Left lung (tissue), 10 donors: ENCODE results near the gene RABGAP1L. TPM values are rescaled to one million over a fixed set of nuclear protein-coding genes. Genes with fewer than 3 reads are reported as not detected.

Source experiments
- ATAC-seq: fragments of 200-7000 bp; cut with Tn5 transposase; one replicate; pipeline ENCODE4 v1.9.1; 2020; ENCODE audit warnings: moderate library complexity
- DNase-seq, 4 donors: peaks; one replicate each; pipeline ENCODE4 v3.0.0-alpha.2; 2013 to 2020
- H3K27ac ChIP-seq, 2 donors: fragments of 200-600 bp; sonication (generic) in 1 of 2; one replicate each; pipeline versions ENCODE4 v1.5.0 to v1.8.0; 2020 to 2021
- H3K27me3 ChIP-seq, 2 donors: fragments of 200-600 bp; sonication (generic) in 1 of 2; one replicate each; pipeline versions ENCODE4 v1.5.0 to v1.8.0; 2020 to 2021
- H3K36me3 ChIP-seq, 2 donors: fragments of 200-600 bp; sonication (generic) in 1 of 2; one replicate each; pipeline versions ENCODE4 v1.5.0 to v1.8.0; 2020 to 2021
- H3K4me1 ChIP-seq, 2 donors: fragments of 200-600 bp; one replicate each; pipeline ENCODE4 v1.8.0; 2021
- H3K4me3 ChIP-seq, 2 donors: fragments of 200-600 bp; sonication (generic) in 1 of 2; one replicate each; pipeline versions ENCODE4 v1.5.0 to v1.8.0; 2020 to 2021; ENCODE audit warnings: mild to moderate bottlenecking in 1 of 2
- H3K9me3 ChIP-seq, 2 donors: fragments of 200-600 bp; sonication (generic) in 1 of 2; one replicate each; pipeline versions ENCODE4 v1.5.0 to v1.8.0; 2020 to 2021
- CTCF ChIP-seq, 2 donors: fragments of 200-600 bp; sonication (generic) in 1 of 2; IDR thresholded peaks; one replicate each; pipeline versions ENCODE4 v1.5.0 to v1.8.0; 2021; ENCODE audit warnings: antibody characterized with exemption in 2 of 2
- intact Hi-C, 2 donors: fragments of 100-400 bp; cut with DNase I; formaldehyde crosslinking; loops; one replicate each; pipeline versions ENCODE4 v1.11.2 to v1.14.2; 2022
- polyA plus RNA-seq, 6 donors: library from polyadenylated mRNA; unstranded; fragments of 120-200 nt; gene quantifications; one replicate each; pipeline ENCODE4 v1.2.1, GENCODE V29; 2013; ENCODE audit not compliant: insufficient read length in 6 of 6
- total RNA-seq, 2 donors: library from RNA; stranded (reverse); fragmentation: NEBNext Ultra II Directional; extraction: Animal tissue kit (Norgen Biotek cat#: 25700); gene quantifications; one replicate each; pipeline ENCODE4 v1.2.1, GENCODE V29; 2021
- donor health status: DM: no; HTN: yes; CAD: no.
- donor health status: DM: no; HTN: no; CAD: no.

Gene RABGAP1L
- total and polyA plus RNA-seq, 8 donors, result 40.3 to 67.3 (median 51.4) TPM

GRCh38 chr1:174800876-174801275 lies 641.6 kb downstream of the RABGAP1L start:
- Histone ChIP-seq H3K4me1 (peaks cover 0 to 21% of the 10 kb centered on the region in 2 donors), H3K9me3 (no peaks in the 10 kb centered on the region), H3K27me3 (no peaks in the 10 kb centered on the region), H3K4me3 (peak overlapping the region in 1 of 2 donors; percentile 42), H3K27ac (no peak overlapping the region), H3K36me3 (no peaks in the 10 kb centered on the region)
- intact Hi-C loops, result no loop called here
- ATAC-seq (no peak), DNase-seq (peak in 2 of 4 donors; percentile 10 to 13)
- TF ChIP-seq CTCF (IDR thresholded peaks at IDR 0.05), result no peak

- Histone ChIP-seq H3K36me3 (no peaks in the 10 kb centered on the region), H3K27ac (no peak overlapping the region), H3K27me3 (no peaks in the 10 kb centered on the region), H3K9me3 (no peaks in the 10 kb centered on the region), H3K4me3 (no peak overlapping the region), H3K4me1 (no peaks in the 10 kb centered on the region)
- ATAC-seq (no peak), DNase-seq (no peak)
- TF ChIP-seq CTCF (IDR thresholded peaks at IDR 0.05), result no peak
- intact Hi-C loops, result no loop called here
Measured at GRCh38 chr1:174809755-174810280, 650.5 kb downstream of the RABGAP1L start.

- H3K36me3 ChIP-seq, result no peaks in the 10 kb centered on the region
- H3K4me1 ChIP-seq, result peaks cover 0 to 8% of the 10 kb centered on the region in 2 donors
- no peak overlapping the region for H3K27ac ChIP-seq
- ATAC-seq, result no peak
- H3K4me3 ChIP-seq, result no peak overlapping the region
- no peaks in the 10 kb centered on the region for H3K27me3 ChIP-seq
- intact Hi-C loops, result no loop called here
- no peaks in the 10 kb centered on the region for H3K9me3 ChIP-seq
- no peak for TF ChIP-seq CTCF (IDR thresholded peaks at IDR 0.05)
- peak in 1 of 4 donors; percentile 9 for DNase-seq
Measured at GRCh38 chr1:174812016-174812415, 652.7 kb downstream of the RABGAP1L start.

GRCh38 chr1:174812656-174813055 lies 653.3 kb downstream of the RABGAP1L start:
- Histone ChIP-seq H3K27me3 (no peaks in the 10 kb centered on the region), H3K36me3 (no peaks in the 10 kb centered on the region), H3K9me3 (no peaks in the 10 kb centered on the region), H3K27ac (no peak overlapping the region), H3K4me1 (peaks cover 0 to 8% of the 10 kb centered on the region in 2 donors), H3K4me3 (no peak overlapping the region)
- ATAC-seq, result no peak
- no peak for TF ChIP-seq CTCF (IDR thresholded peaks at IDR 0.05)
- DNase-seq, result no peak
- intact Hi-C loops, result no loop called here

- Histone ChIP-seq H3K27ac (no peak overlapping the region), H3K9me3 (no peaks in the 10 kb centered on the region), H3K4me3 (no peak overlapping the region), H3K4me1 (peaks cover 0 to 8% of the 10 kb centered on the region in 2 donors), H3K27me3 (no peaks in the 10 kb centered on the region), H3K36me3 (no peaks in the 10 kb centered on the region)
- DNase-seq (no peak), ATAC-seq (no peak)
- intact Hi-C loops, result no loop called here
- TF ChIP-seq CTCF (IDR thresholded peaks at IDR 0.05), result no peak
Measured at GRCh38 chr1:174815036-174815435, 655.7 kb downstream of the RABGAP1L start.
